Activated naive CD4-positive, alpha-beta T cell treated with anti-CD3 and anti-CD28 coated beads, Interleukin-2, amount 50 U/mL, for 72 hours (primary cell): ENCODE measurements around the gene TMPRSS6. TPM values are rescaled to one million over a fixed set of nuclear protein-coding genes. Genes with fewer than 3 reads are reported as not detected.

Experiments used
- ATAC-seq, 2 donors: fragments of 150-1000 bp; cut with Tn5 transposase; 2 replicates each; pipeline ENCODE4 v1.10.0; 2021; ENCODE audit warnings: mild to moderate bottlenecking in 2 of 2, moderate library complexity in 2 of 2
- DNase-seq, 2 donors: peaks; one replicate each; pipeline ENCODE4 v3.0.0; 2021 to 2022; ENCODE audit warnings: low spot score in 2 of 2
- H3K27ac Mint-ChIP-seq, 2 donors: one replicate each; pipeline ENCODE4 v1.8.0; 2022; ENCODE audit warnings: mild to moderate bottlenecking in 2 of 2, mixed read lengths in 2 of 2
- H3K36me3 Mint-ChIP-seq, 2 donors: one replicate each; pipeline ENCODE4 v1.8.0; 2022; ENCODE audit warnings: mixed read lengths in 2 of 2
- H3K9me3 Mint-ChIP-seq, 2 donors: one replicate each; pipeline ENCODE4 v1.8.0; 2022; ENCODE audit warnings: mixed read lengths in 2 of 2
- total RNA-seq, 2 donors: library from RNA; stranded (reverse); gene quantifications; one replicate each; pipeline ENCODE4 v1.2.3, GENCODE V29; 2022

Gene TMPRSS6
- total RNA-seq, 2 donors from 2014 or later = 8.7 to 27.8 TPM

DNA sequence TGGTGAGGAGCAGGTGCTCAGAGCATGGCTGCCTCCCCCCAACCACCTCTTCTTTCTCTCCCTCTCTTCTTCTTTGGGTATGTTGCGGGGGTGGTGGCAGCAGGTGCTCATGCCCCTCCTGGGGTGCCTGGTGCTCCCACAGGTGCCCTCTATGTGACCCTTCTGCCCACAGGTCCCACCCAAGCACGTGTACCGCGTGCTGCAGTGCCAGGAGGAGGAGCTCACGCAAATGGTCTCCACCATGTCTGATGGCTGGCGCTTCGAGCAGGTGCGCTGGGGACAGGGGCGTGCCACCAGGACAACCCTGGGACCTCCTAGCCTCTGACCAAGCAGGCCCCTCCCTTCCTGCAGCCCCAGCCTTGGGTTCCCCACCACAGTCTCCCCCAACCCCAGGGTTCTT, 52.3 kb downstream of the TMPRSS6 start:
- peaks cover 0 to 5% of the 10 kb centered on the region in 2 donors for H3K36me3 Mint-ChIP-seq
- peak overlapping the region in 1 of 2 donors; percentile 84 for H3K27ac Mint-ChIP-seq
- ATAC-seq = no peak
- DNase-seq = no peak
- H3K9me3 Mint-ChIP-seq = no peaks in the 10 kb centered on the region

DNA sequence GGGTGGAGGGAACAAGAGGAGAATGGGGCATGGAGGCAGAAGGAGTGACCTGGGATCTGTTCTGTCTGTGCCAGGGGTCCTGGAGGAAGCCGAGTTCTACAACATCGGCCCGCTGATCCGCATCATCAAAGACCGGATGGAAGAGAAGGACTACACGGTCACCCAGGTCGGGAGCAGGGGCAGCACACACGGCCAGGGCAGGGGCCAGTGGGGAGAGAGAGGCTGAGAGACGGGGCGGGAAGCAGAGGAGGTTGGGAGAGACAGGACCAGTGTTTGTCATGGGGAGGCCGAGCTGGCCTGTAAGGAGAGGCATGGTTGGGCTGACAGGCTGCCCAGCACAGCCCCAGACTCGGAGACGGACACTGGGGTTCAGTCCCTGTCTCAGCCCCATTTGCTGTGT, 53.3 kb downstream of the TMPRSS6 start:
- H3K36me3 Mint-ChIP-seq = peaks cover 0 to 5% of the 10 kb centered on the region in 2 donors
- no peaks in the 10 kb centered on the region for H3K9me3 Mint-ChIP-seq
- ATAC-seq (no peak), DNase-seq (no peak)
- peak overlapping the region in 1 of 2 donors; percentile 26 for H3K27ac Mint-ChIP-seq

DNA sequence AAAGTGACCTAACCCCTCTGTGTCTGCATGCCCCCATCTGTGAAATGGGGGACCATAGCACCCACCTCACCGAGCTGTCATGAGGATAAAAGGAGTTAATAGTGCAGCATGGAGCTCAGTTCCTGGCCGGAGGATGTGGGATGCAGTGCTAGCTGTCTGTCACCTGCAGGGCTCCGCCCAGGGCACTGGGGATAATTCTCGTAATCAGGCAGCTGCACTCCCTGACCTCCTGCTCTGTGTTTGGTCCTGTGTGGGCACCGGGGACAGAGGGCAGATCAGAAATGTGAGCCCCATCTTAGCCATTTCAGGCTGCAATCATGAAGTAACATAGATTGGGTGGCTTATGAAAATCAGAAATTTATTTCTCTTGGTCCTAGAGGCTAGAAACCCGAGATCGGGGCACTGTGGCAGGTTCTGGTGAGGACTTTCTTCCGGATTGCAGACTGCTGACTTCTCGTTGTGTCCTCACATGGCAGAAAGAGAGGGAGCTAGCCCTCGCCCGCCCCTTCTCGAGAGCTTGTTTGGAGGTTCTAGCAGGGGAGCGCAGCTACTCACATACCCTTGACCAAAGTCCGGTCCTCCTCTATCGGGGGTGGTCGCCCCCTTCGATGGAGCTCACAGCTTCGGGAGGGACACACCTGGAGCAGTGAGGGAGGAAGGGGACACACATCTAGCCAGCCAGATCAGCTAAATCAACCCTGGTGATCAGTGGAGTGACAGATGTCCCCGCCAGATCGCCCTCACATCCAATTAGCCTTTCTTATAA, 54.7 kb downstream of the TMPRSS6 start:
- ATAC-seq (no peak), DNase-seq (no peak)
- H3K9me3 Mint-ChIP-seq = no peaks in the 10 kb centered on the region
- H3K36me3 Mint-ChIP-seq = no peaks in the 10 kb centered on the region
- H3K27ac Mint-ChIP-seq = no peak overlapping the region

DNA sequence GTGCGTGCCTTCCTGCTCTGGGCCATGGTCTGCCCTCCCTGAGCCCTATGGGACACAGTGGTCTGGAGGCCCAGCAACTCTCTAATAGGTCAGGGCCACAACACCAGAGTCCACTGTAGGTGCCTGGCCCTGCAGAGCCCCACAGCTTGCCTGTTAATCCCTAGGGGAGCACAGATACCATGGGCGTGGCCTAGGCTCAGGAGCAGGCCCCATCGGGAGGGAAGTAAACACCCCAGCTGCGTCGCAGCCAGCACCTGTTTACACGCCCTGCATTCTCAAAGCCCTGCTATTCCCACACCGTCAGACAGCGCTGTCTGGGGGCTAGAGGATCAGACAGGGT, 55.5 kb downstream of the TMPRSS6 start:
- no peak for ATAC-seq
- Mint-ChIP-seq H3K36me3 (no peaks in the 10 kb centered on the region), H3K9me3 (no peaks in the 10 kb centered on the region)

DNA sequence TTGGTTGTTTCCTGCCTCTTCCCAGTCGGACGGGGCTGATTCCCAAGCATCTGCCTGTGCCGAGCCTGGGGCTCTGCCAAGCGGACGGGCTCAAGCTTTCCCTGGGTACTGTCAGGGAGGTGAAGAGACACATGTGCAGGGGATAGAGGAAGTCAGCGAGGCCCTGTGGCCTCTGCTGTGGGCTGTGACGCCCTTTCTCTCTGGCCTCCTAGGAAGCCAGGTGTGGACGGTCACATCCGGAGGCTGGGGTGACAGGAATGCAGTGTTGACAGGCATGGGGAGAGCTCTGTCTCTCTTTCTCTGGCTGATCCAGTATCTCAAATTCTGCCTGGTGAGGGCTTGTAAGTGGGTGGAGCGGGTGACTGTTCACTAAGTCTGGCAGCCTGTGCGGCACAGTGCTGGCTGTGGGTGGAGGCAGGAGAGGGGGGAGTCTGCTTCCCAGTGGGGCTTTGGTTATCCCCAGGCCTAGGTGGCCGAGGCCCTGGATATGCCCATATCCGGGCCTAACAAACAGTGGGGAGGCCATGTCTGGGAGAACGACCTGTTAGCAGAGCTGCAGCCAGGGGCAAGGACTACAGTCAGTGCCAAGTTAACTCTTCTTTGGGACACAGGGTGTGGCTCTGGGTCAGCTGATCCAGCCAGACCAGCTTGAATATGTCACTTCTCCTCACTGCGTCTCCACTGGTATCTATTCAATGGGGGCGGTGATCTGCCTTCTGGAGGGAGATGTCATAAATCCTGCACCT, 56.0 kb downstream of the TMPRSS6 start:
- Mint-ChIP-seq H3K27ac (peak overlapping the region in 1 of 2 donors; percentile 26), H3K36me3 (no peaks in the 10 kb centered on the region), H3K9me3 (no peaks in the 10 kb centered on the region)
- ATAC-seq (no peak), DNase-seq (no peak)

More for the DNA sequence above, 55.5 kb downstream of the TMPRSS6 start:
- peak overlapping the region in 1 of 2 donors; percentile 26 for H3K27ac Mint-ChIP-seq
- DNase-seq = no peak

DNA sequence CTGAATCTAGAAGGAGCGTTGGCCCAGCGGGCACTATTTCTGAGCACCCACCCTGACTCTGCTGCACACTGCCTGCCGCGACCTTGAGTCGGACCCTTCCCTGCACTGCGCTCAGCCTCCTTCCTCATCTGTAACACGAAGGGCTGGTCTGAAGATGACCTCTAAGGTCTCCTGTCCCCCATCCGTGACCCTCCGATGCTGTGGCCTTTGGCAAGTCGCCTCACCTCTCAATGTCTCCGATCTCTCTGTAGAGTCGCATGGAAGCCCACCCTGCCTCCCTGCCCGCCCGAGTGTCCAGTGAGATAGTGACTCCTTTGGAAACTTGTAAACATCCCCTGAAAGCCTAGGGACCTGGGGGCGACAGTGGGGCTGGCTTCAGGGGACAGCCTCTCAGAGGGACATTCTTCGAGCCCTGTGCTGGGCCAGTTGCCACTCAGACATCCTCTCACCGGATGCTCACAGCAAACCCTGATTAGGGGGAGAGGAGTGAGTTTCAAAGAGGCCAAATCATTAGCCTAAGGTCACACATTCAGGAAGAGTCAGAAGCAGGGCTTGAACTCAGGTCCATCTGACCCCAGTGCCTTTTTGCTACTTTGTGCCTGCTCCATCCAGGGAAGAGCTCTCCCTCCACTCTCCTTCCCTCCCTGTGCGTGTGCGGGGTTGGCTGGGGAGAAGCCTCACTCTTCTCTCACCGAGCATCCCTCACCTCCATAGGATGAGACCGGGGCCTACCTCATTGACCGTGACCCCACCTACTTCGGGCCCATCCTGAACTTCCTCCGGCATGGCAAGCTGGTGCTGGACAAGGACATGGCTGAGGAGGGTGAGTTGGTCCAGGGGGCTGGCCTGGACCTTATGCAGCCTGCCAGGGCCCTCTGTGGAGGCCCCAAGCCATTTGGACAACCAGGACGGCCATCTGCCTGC, 56.9 kb downstream of the TMPRSS6 start:
- ATAC-seq (no peak), DNase-seq (no peak)
- peak overlapping the region; percentile 30 to 70 for H3K27ac Mint-ChIP-seq
- no peaks in the 10 kb centered on the region for H3K36me3 Mint-ChIP-seq
- no peaks in the 10 kb centered on the region for H3K9me3 Mint-ChIP-seq

DNA sequence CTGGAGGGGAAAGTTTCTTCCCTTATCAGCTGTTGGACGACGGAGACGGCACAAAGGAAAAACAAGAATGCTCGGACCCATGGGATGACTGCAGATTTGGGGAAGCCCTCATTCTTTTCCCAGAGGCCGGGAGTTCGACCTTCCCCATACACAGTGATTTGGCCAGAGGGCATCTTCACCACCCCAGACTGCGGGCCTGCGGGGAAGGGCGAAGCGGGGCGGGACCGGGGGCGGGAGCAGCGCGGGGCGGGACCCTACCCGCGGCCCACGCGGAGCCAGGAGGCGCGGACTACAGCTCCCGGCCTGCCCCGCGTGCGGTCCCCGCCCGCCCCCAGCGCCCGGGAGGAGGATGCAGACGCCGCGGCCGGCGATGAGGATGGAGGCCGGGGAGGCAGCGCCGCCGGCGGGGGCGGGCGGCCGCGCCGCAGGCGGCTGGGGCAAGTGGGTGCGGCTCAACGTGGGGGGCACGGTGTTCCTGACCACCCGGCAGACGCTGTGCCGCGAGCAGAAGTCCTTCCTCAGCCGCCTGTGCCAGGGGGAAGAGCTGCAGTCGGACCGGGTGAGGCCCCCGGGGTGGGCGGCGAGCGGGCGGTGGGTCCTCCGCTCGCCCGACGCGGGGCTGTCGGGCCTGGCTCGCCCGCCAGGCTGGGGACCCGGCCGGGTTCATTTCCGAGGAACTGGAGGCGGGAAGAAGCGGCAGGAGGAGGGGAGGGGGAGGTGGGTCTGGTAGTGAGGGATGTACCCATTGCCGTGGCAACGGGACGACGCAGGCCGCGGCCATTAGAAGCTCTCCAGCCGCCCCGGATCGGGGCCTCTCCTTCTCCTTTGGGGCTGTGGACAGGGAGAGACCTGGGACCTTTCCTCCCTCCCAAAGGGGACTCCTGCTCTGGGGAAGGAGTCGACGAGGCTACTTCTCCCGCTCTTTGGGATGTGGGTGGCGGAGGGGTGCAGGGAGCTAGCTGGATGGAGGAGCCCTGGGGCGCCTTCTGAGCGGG, 57.8 kb downstream of the TMPRSS6 start, which contains the start of gene KCTD17:
Gene KCTD17, plus strand, starts transcription at position 352 of the 995 bp plus-strand sequence. Its CDS starts 19 bp downstream, at position 371.
- peak; percentile 98 to 100 for ATAC-seq

DNA sequence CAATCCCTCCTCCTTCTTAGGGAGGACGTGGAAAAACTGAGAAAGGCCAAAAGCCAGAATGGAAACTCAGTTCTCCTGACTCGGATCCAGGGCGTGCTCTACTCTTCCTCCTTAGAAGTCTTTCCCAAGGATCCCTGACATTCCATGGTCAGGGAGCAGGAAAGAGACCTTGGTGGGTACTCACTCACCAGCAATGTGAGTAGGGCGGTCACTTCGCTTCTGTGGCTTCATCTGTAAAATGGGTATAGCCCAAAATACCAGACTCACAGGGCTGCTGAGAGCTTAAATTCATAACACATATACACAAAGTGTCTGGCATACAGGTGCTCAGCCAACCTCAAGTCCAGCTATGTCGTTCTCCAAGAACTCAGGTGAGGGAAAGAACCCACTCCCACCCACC, 58.6 kb downstream of the TMPRSS6 start:
- no peaks in the 10 kb centered on the region for H3K36me3 Mint-ChIP-seq
- DNase-seq (no peak), ATAC-seq (no peak)
- no peaks in the 10 kb centered on the region for H3K9me3 Mint-ChIP-seq
- peak overlapping the region in 1 of 2 donors; percentile 54 for H3K27ac Mint-ChIP-seq

More for the DNA sequence above, 57.8 kb downstream of the TMPRSS6 start, which contains the start of gene KCTD17:
- Mint-ChIP-seq H3K9me3 (no peaks in the 10 kb centered on the region), H3K27ac (peak within 1 kb of the TSS; percentile 30 to 70), H3K36me3 (no peaks in the 10 kb centered on the region)
- peak; percentile 66 to 84 for DNase-seq

DNA sequence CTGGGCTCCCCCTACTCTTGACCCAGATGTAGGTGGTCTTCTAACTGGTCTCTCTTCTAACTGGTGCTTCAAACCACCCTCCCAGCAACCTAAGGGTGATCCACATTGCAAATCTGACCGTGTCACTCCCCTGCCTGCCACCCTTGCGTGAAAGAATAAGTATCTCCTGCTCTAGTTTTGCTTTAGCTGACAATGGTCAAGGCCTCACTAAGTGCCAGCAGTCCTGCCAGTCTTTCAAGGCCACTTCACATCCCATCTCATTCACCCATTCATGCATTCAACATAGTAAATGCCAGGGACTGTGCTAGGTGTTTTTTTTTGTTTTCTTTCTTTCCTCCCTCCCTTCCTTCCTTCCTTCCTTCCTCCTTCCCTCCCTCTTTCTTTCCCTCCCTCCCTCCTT, 60.3 kb downstream of the TMPRSS6 start:
- no peaks in the 10 kb centered on the region for H3K9me3 Mint-ChIP-seq
- no peak for DNase-seq
- no peak for ATAC-seq
- H3K27ac Mint-ChIP-seq = no peak overlapping the region
- H3K36me3 Mint-ChIP-seq = no peaks in the 10 kb centered on the region

DNA sequence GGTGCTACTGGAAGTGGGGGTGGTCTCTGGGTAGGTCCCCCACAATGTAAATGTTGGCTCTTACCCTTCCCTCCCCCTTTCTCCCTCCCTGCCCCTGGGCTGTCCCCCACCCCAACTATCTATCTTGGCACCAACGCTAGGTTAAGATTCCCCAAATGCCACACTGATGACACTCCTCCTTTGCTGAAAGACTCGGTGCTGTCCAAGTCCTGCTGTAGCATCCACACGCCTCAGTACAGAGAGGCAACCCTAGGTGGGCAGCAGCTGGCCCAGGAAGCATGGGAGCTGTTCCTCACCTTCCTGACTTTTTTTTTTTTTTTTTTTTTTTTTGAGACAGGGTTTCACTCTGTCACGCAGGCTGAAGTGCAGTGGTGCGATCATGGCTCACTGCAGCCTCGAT, 61.4 kb downstream of the TMPRSS6 start:
- no peak for DNase-seq
- no peaks in the 10 kb centered on the region for H3K9me3 Mint-ChIP-seq
- H3K27ac Mint-ChIP-seq = no peak overlapping the region
- no peaks in the 10 kb centered on the region for H3K36me3 Mint-ChIP-seq
- ATAC-seq = no peak

DNA sequence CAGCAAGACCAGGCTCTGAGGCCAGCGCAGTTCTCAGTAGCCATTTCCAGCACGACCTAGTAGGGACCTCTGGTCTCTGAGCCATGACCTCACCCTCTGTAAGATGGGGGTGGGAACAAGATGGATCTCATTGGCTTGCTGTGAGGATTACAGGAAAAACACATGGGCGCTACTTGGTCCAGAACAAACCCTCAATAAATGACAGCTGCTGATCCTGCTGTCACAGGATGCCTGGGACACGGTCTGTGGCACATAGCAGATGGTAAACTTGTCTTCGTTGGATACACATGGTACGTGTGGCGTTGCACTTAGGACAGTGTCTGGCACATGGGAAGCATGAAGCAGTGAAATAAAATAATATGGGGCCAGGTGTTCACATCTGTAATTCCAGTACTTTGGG, 62.5 kb downstream of the TMPRSS6 start:
- Mint-ChIP-seq H3K27ac (no peak overlapping the region), H3K9me3 (no peaks in the 10 kb centered on the region), H3K36me3 (no peaks in the 10 kb centered on the region)
- DNase-seq (no peak), ATAC-seq (no peak)

DNA sequence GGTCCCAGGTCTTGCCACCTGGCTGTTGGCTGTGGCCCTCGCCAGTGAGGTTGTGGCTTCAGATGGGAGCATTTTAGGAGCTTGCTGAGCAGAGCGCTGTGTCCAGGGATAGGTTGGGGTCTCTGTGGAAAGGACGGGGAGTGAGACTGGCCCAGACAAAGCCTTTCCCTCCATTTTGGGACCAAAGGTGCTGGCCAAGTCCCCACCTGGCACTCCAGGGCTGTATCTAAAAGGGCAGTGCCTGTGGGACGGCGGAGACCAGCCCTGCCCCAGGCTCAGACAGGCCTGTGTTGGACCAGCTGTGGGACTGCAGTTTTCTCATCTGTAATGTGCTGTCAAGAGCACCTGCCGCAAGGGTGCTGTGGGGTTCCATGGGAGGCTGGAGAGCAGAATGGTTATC, 62.9 kb downstream of the TMPRSS6 start:
- H3K36me3 Mint-ChIP-seq = no peaks in the 10 kb centered on the region
- H3K27ac Mint-ChIP-seq = no peak overlapping the region
- ATAC-seq (no peak), DNase-seq (no peak)
- H3K9me3 Mint-ChIP-seq = no peaks in the 10 kb centered on the region

DNA sequence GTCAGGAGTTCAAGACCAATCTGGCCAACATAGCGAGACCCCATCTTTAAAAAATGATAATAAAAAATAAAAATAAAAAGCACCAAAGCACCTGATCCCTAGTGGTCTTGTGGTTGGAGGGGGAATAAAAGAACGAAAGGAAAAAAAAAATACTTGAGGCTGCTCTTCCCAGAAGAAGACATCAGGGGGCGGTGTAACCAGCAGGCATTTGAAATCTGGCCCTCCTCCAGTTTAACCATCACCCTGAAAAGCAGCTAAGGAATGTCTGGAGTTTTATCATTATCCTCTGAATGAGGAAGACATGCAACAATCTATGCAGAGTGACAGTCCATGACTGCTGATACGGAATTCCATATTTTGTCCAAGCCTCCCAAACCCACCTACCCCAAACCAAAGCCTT, 63.6 kb downstream of the TMPRSS6 start:
- DNase-seq (no peak), ATAC-seq (no peak)
- Mint-ChIP-seq H3K36me3 (no peaks in the 10 kb centered on the region), H3K9me3 (no peaks in the 10 kb centered on the region), H3K27ac (no peak overlapping the region)

DNA sequence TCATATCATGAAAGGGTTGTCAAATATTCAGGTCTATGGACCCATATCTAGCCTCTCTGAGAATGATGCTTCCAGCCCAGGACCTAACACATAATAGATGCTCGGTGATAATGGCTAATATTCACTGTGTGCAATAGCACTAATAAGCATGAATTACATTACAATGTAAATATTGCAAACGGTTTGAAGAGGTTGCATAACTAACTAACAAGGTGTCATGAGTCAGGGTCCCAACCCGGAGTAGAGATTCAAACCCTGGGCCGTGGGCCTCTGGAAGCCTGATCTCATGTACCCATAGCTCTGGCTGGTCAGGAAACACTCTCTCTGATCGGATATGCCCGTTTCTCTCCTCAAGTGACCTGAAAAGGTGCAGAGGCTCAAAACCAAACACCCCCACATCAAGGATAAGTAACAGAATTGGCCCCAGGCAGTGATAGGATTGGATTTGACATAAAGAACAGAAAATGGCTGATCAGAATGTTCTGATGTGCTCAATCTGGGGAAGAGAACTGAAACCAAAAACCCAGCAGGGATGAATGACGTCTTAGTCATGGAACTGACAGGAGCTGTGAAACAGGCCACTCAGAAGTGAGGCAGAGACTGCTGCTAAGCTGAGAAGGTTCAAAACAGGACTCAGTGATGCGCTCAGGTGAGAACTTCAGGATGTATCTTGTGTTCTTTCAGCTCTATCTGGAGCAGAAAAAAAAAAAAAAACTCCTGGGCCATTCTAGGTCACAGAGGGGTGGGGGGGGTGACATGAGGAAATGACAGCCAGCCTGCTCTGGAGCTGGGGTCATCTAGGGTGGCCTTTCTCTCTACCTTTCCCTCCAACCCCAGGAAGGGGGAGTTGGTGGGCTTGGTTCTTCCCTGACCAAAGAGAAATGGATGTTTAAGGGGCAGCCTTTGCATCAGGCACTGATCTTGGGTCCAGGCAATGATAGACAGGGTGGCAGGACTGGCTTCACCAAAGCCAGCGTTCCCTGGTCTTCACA, 64.6 kb downstream of the TMPRSS6 start:
- no peaks in the 10 kb centered on the region for H3K36me3 Mint-ChIP-seq
- DNase-seq (no peak), ATAC-seq (peak; percentile 83 to 85)
- H3K9me3 Mint-ChIP-seq = no peaks in the 10 kb centered on the region
- peak overlapping the region; percentile 3 to 54 for H3K27ac Mint-ChIP-seq
